HG03460 (cell line): ENCODE measurements around the gene B3GAT3.
"Not testable (repeated sequence)": the region's sequence is repeated elsewhere in the genome, so short reads cannot be mapped to it uniquely, and the experiment has no call there.

Experiments
- ATAC-seq: cut with Tn5 transposase; IDR thresholded peaks from one replicate; pipeline ENCODE4 v1.9.1; 2021; ENCODE audit not compliant: unreplicated experiment

B3GAT3 gene

DNA sequence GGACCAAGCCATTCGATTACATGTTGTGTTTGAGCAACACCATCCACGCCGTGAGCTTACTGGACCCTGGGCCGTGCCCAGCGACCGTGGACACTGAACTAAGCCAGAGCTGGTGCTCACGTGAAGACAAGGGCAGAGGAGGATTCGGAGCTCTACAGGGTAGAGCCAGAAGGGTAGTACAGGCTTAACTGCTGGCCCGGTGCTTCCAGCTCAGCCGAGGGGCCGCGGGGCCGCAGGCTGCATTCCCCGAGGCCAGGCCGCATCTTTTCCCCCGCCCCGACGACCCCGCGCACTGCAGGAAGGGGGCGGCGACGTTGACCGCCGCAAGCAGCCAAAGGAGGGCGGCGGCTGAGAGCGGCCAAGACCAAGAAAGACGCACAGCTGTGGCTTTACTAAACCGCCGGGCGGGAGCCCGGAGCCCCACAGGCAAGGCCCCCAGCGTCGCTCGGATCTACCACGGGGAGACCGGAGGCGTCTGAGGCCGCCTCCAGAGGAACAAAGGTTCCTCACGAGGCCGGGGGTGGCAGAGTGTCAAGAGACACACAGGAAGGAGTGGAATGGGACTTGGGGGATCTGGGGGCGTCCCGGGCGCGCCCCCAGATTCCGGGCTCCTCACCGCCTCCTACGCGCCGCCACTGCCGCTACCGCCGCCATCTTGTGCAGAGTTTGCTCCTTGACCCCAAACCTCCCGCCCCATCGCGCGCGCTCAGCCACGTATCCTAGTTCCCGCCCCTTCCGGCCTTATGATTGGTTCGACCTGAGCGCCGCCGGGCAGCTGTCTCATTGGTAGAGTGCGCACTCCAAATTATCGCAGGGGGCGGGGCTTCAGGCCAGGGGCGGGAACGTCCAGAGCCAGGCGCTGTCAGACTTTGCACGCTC is 24.4 kb upstream of the B3GAT3 start, which contains the start of gene GANAB:
GANAB (minus strand) TSS at position 668 of the 879 bp plus-strand sequence; CDS start at position 654, 14 bp downstream.
- ATAC-seq = peak; percentile 95

DNA sequence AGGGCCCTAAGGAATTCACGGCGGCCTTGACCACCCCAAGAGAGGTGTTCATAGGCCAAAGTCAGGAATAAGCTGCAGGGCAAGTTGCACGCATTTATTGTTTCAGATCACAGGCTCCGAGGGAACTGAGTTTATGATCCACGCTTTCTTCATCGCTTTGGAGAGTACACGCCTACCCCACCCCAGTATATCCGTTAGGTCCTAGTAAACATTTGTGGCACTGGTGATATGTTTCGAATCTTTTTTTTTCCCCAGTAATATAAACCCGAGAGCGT is 23.8 kb upstream of the B3GAT3 start:
- ATAC-seq = no peak

DNA sequence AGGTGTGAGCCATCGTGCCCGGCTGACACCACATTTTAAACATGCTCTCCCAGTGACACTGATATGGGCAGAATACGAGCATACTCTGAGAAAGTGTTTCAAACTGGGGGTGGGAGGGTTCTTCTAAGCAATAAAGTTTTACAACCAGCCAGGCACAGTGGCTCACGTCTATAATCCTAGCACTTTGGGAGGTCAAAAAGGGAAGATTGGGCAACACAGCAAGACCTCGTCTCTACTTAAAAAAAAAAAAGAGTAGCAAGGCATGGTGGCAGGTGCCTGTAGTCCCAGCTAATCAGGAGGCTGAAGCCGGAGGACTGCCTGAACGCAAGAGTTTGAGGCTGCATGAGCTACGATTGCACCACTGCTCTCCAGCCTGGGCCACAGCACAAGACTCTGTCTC is 22.4 kb upstream of the B3GAT3 start:
- no peak for ATAC-seq

DNA sequence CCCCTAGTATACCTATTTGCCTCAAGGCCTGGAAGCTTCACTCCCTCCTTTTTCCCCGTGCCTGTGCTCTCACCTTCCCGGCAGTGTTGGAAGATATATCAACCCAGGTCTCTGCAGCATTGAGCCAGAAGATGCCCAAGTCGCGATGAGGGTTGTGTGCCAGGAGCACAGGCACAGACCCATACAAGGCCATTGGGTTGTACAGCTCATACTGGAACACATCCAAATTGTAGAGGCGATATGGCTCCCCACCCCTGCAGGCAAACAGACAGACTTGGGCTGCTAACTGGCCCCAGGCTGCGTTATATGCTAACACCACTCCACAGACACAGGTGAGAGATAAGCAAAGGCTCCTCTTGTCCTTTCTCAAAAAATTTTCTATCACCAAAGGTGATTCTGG is 10.7 kb upstream of the B3GAT3 start:
- ATAC-seq = no peak

DNA sequence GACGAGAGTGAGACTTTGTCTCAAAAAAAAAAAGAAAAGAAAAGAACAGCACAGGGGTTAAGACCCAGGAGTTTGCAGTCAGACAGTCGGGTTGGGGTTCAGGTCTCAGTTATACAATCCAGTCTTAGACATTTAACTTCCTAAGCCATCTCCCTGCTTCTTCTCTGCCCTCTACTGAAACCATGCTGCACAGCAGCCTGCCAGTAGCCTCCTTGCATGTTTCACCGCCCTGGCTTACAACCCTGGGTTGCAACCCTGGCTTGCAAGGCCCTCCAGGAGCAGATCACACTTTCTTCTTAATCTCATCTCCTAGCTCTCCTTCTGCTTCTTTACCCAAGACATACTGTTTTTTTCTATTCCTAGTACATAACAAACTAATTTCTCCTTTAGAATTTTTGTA is 5.9 kb upstream of the B3GAT3 start:
- ATAC-seq = no peak

DNA sequence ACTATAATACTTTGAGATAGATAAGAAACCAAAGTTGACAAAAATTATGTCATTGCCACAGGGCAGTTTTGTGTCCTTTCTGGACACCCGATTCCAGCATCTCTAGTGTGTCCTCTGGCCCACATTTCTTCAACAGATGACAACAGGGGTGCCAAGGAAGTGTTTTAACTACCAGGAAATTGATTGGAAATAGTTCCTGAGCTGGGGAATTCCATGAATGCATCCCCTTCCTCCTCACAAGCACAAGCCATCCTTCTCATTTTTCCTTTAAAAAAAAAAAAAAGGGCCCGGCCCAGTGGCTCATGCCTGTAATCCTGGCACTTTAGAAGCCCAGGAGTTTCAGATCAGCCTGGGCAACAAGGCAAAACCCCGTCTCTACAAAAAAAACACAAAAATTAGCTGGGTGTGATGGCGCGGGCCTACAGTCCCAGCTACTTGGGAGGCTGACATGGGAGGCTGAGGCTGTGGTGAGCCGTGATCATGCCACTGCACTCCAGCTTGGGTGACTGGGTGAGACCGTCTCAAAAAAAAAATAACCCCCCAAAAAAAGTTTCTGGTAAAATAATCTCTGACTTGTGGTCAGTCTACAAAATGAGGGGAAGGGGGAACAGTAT is 797 bp upstream of the B3GAT3 start:
- ATAC-seq = no peak

DNA sequence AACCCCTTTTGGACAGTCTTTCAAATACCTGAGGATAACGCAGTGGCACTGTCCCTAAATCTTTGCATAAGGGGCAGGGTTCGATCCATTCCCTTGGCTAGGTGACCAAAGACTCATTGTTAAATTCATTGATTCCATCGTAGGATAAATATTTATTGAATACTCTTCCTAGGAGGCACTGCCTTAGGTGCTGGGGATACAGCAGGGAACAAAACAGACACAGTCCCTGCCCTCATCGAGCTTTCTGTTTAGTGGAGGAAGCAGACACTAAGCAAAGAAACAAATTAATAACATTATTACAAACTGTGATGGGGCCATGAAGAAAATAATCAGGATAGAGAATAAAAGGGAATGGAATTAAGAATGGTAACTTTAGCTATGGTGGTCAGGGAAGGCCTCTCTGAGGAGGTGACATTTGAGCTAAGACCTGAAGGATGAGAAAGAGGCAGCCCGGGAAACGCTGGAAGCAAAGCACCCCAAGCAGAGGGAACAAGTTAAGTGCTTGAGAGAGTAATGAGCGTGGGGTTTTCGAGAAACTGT is 689 bp downstream of the B3GAT3 start:
- no peak for ATAC-seq

DNA sequence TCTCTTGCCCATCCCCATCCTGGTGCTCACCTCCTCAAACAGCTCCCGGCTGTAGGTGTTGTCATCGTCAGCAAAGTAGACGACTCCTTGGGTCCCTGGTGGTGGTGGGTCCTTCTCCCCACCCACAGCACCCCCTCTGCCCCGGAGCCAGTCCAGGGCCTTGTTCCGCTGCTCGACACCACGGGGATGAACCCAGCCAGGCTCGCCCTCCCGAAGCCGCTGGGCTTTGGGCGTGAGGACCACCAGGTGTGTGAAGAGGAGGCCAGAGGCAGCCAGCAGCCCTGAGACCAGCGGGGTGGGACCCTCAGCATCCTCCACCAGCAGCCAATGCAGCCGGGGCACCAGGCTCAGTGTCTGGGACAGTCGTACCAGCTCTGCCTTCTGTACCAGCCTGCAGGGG is 4.8 kb downstream of the B3GAT3 start:
- ATAC-seq = not testable (repeated sequence)

DNA sequence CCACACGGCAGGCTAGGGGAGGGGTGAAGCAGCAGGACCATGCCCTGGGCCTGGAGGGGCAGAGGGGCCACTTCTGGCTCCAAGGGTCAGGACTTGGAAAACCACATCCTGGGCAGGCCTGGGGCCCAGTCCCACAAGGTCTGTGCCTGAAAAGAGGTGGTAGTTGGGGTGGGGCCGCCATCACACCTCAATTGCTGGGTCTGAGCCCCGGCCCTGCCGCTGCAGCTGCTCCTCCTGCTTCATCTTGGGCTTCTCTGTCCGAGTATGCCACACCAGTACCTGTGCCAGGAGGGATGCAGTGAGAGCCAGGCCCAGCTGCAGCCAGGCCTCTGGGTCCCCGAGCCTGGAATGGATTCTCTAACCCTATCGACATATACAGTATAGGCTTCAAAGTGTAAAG is 6.3 kb downstream of the B3GAT3 start:
- no peak for ATAC-seq

DNA sequence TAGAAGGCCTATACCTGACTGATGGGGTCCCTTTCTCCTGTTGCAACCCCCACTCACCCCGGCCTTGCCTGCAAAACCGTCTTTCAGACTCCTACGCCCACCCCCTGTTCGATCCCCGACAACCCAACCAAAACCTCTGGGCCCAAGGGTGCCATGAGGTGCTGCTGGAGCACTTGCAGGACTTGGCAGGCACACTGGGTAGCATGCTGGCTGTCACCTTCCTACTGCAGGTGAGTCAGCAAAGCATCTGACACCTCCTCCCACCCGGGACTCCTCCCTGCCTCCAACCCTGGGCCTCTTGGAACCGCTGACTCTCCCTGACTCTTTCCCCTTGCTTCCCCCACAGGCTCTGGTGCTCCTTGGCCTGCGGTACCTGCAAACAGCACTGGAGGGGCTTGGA is 7.5 kb downstream of the B3GAT3 start:
- ATAC-seq = no peak

DNA sequence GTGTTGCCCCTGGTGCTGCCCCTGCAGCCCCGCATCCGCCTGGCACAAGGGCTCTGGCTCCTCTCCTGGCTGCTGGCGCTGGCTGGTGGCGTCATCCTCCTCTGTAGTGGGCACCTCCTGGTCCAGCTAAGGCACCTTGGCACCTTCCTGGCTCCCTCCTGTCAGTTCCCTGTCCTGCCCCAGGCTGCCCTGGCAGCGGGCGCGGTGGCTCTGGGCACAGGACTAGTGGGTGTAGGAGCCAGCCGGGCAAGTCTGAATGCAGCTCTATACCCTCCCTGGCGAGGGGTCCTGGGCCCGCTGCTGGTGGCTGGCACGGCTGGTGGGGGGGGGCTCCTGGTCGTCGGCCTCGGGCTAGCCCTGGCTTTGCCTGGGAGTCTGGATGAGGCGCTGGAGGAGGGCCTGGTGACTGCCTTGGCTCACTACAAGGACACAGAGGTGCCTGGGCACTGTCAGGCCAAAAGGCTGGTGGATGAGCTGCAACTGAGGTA is 8.5 kb downstream of the B3GAT3 start:
- ATAC-seq = no peak

DNA sequence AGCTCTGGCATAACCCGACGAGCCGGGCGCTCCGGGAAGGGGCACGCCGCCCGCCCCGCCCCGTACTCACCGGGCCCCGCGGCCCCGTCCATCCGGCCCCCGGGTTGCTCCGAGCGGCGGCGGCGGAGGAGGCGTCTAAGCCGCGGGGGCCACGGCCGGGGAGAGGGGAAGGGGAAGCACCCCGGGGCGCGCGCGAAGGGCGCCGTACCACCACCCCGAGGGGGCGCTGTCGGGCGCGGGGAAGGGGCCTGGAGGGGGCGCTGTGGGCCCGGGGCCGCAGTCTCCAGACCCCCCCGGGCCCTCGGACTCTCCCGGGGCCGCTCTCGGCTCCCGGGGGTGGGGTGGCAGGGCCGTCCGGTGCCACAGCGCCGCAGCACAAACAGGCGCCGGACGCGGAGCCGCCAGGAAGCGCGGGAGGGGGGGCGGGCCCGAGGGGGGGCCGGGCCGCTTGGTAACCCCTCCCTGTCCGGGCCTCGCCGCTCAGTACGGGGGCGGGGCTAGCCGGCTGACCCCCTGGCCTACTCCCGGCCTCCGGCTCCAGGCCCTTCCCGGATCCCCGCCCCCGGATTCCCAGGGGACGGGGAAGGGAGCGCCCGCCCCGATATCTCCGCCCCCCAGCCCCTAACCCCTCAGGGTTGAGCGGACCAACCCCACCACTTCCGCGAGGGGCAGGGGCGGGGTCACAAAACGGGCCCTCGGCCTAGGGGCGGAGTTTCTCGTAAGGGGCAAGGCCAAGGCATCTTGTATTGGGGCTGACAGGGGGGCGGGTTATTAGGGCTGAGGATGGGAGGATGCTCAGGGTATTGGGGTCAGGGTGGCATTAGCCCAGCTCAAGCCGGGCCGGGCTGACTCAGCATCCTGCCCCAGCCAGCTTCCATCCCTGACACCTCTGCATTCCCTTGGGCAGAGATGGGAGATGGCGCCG is 9.2 kb downstream of the B3GAT3 start, which contains the start of the genes EML3 and ROM1:
EML3 (minus strand) TSS at position 410 of the 925 bp plus-strand sequence; CDS start at position 92, 318 bp downstream.
ROM1 (plus strand) TSS at position 892 of the 925 bp plus-strand sequence; CDS start at position 917, 25 bp downstream.
- ATAC-seq = peak; percentile 59

DNA sequence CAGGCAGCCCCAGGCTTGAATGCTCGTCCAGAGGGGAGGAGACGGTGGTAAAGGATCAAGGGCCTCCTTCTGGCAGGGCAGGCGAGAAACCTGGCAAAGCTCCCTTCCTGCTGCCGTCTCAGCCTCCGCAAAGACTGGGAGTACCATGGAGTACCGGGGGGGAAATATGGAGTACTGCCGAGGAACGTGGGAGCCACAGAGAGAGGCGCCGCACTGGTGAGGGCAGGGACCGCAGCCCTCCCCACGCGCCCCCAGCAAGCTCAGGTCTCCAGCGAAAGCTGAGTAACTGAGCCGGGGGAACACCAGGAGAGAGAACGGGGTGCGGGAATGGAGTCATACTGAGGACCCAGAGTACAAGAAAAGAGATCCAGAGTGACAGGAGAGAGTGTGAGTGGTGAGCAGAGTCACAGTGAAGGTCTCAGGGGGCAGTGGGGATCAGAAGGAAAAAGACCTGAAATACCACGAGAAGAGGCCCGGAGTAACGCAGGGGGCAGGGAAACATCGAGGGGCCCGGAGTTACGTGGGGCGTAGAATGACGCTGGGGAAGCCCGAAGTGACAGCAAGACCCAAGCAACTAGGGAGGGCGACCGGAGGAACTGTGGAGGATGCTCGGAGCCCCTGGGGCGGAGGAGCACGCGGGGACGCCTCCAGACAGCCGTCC is 10.0 kb downstream of the B3GAT3 start:
- peak; percentile 28 for ATAC-seq

DNA sequence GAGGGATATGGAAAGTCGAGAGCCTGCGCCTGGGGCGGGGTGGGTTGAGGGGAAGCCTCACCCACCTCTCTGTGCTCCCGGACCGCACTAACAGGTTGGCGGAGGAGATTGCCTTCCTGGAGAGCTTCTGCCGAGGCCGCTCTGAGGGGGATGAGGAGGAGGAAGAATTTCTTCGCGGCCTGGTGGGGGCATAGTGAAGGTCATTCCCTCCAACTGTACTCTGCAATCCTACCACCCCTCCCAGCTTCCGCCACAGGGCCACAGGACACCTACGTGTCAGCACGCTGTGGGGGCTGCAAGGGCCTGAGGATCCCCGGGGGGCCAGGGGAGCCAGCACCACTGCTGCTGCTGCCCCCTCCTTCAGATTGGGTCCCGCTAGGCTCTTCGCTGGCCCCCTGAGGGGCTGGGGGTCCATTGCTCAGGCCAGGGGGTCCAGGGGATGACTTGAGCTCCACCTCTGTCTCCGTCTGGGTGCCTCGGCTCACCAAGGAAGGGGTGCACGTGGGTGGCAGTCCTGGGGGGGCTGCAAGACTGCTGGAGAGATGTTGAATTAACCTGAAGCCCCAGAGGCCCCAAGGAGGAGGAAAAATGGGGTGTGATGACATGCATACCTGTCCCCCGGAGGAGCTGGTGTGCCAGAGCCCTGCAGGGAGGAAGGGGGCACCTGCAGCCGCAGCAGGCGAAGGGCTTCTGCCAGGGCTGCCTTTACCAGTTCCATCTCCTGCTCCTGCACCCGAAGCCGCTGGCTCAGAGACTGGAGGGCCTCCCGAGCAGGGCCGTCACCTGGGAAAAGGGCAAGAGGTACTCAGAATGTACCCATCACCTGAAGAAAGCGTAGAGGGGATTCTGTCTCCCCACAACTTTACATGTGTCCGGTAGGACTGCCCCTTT is 10.7 kb downstream of the B3GAT3 start:
- ATAC-seq = no peak

DNA sequence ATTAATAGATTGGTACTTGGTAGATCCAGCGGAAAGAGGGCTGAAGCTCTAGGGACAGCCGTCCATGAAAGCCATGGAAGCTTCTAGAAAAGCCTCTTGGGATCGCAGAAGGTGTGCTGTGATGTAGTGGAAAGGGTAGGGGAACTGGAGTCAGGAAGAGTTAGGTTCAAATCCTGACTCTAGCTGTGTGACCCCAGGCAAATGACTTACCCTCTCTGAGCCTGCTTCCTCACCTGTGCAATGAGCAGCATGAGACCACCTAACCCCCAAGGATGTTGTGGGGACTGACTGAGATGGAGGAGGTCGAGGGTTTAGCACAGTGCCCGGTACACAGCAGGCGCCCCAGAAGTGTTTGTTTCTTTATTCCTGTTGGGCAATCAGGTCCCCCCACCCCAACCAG is 11.4 kb downstream of the B3GAT3 start:
- ATAC-seq = no peak

DNA sequence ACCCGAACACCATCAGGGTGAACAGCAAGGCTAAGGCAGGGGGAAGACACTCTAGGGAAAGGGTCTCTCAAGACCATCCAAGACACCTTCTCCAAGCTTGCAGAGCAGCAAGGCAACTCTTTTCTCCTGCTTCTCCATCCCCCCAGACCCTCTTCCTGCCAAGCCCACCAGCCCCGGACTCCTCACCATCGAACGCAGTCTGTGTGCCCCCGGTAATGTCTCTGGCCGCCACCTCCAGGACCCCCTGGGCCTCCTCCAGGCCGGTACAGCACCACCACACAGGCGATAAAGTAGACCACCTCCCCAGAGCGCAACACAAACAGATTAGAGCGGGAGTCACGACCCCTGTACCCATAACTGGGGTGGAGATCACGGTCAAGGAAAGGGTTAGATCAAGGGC is 13.0 kb downstream of the B3GAT3 start:
- no peak for ATAC-seq

DNA sequence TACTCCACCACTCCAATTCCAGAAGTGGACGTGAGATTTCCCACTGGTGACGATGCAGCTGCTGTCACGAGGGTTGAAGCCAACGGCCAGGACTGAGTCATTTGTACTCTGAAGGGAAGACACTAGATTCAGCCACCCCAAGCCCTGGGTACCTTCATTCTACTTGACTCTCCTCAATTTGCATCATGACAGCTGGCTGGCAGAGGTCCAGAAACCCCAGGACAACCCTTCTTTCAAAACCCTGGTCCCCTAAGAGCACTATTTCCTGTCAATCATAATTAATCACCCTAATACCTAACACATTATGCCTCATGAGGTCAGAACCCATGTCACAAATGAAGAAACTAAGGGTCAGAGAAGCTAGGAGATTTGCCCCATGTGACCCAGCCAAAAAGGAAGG is 14.1 kb downstream of the B3GAT3 start:
- no peak for ATAC-seq

DNA sequence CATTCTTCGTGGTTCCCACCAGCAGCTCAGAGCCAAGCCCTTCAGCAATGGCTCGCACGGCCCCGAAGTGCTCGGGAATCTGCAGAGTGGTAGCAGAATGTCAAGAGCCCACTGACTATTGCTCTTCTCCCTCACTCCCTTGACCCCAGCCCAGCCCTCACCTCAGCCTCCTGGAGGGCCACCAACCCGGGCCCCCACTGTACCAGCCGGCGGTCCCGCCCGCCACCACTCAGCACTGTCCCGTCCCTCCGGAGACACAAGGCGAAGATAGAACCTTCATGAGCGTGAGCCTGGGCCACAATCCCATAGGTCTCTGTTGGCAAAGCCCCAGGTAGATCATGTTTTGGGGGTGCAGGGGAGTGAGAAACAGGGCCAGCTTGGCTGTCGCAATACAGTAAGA is 15.9 kb downstream of the B3GAT3 start:
- no peak for ATAC-seq

DNA sequence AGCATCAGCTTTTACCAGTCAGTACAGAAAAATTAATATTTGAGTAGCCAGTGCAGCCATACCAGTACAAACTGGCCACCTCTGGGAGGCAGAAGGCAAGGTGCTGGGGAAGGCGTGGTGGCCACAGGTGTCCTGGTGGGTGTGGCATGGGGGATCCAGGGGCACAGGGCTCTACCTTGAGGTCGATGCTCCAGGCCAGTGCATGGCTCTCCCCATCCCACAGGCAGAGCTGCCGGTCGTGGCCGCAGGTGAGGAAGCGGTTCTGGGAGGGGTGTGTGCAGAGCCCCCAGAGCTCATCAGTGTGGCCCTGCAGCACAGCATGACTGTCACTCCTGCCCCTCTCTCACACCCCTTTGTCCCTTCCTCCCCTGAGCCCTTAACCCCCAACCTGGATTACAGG is 16.3 kb downstream of the B3GAT3 start:
- no peak for ATAC-seq
